ENCODE measurements around the gene PLEKHG4B.
"Not testable (repeated sequence)": the region's sequence is repeated elsewhere in the genome, so short reads cannot be mapped to it uniquely, and the experiment has no call there.

PLEKHG4B gene

DNA sequence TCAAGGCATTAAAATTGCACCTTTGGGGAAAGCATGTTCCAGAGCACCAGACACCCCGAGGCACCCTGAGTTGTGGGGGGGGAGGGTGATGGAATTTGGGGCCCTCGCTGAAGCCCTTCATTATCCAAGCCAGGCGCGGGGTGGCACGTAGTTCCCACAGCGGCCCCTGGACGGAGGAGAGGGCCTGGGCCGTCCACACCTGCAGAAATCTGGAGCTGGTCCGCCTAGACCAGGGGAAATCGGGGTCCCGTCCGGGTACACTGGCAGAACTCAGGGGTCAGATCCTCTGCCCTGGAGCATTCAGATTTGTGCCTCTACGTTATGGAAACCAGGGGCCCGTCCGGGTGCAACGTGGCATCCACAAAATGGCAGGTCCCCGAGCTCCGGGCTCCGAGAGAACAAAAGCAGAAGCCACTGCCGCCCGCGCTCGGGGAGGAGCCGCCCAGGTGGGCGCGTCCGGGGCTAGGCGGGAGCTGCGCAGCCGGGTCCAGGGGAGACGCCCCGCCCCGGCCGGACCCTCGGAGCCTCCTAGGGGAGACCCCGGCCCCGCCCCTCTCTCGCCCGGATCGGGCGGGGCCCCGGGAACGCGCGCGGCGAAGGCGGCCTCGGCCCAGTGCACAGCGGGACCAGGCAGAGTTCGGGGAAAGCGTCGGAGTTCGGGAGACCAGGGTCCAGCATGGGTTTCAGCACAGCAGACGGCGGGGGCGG lies at the start of gene PLEKHG4B:
Gene PLEKHG4B, plus strand, starts transcription at position 613 of the 708 bp plus-strand sequence. Its CDS starts 64 bp downstream, at position 677.
- DNase-seq (ENCODE audit: low read depth in 1 of 2, low spot score in 1 of 2) = no peak

- DNase-seq (ENCODE audit: low read depth in 1 of 2, low spot score in 1 of 2) = no peak
Observed at GRCh38 chr5:42250-42649, 49.7 kb upstream of the PLEKHG4B start.

GRCh38 chr5:48192-48591 lies 43.8 kb upstream of the PLEKHG4B start:
- no peak for DNase-seq (ENCODE audit: low read depth in 1 of 2, low spot score in 1 of 2)

- not testable (repeated sequence) for DNase-seq (ENCODE audit: low read depth in 1 of 2, low spot score in 1 of 2)
Observed at GRCh38 chr5:49530-49929, 42.4 kb upstream of the PLEKHG4B start.

GRCh38 chr5:49953-50544 lies 41.9 kb upstream of the PLEKHG4B start:
- DNase-seq (ENCODE audit: low read depth in 1 of 2, low spot score in 1 of 2) = no peak

DNA sequence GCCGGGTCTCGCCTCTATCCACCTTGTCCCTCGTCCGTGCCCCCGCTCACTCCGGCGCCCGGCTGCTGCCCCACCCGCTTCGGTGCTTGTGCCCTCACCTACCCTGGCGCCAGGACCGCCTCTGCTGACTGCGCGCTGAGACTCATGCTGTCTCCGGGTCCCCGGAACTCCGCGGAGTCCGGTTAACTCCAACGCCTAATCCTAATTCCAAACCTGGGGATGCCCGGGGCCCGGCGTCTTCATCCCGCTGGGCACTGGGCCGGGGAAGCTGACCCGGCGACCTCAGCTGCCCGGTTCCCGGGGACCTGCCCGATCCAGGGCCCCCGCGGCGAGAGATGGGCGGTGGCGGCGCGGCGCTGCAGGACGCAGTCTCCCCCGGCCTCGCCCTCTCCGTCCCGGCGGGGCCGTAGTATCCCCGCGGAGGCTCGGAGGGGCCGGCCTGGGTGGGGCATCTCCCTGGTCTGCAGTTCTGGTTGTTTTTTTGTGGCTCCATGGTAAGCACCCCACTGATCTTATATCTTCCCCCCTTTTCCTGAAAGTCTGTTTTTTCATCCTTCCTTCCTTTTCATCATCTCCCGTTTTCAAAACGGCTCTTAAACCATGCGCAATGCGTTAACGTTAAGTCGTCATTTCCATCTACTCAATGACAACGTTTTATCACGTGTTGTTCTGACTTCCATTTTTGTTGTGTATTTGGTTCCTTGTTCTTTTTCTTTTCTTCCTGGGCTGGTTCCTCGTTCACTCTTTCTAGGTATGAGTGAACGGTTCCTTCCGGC lies 41.1 kb upstream of the PLEKHG4B start:
- no peak for DNase-seq (ENCODE audit: low read depth in 1 of 2, low spot score in 1 of 2)

DNA sequence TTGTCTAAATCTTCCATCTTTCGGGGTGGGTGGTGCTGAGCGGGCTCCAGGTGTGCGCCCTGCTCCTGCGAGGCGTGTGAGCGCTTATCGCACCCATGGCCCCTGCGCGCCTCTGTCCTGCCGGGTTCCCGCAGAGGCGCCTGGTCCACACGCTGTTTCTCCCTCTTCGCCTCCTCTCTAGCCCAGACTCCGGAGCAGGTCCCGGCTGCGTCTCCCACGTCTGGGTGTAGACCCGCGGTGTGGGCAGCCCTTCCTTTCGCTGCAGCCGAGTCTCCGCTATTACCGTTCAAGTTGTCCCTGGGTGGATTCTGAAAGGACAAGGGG lies 40.5 kb upstream of the PLEKHG4B start:
- DNase-seq (ENCODE audit: low read depth in 1 of 2, low spot score in 1 of 2) = no peak

DNA sequence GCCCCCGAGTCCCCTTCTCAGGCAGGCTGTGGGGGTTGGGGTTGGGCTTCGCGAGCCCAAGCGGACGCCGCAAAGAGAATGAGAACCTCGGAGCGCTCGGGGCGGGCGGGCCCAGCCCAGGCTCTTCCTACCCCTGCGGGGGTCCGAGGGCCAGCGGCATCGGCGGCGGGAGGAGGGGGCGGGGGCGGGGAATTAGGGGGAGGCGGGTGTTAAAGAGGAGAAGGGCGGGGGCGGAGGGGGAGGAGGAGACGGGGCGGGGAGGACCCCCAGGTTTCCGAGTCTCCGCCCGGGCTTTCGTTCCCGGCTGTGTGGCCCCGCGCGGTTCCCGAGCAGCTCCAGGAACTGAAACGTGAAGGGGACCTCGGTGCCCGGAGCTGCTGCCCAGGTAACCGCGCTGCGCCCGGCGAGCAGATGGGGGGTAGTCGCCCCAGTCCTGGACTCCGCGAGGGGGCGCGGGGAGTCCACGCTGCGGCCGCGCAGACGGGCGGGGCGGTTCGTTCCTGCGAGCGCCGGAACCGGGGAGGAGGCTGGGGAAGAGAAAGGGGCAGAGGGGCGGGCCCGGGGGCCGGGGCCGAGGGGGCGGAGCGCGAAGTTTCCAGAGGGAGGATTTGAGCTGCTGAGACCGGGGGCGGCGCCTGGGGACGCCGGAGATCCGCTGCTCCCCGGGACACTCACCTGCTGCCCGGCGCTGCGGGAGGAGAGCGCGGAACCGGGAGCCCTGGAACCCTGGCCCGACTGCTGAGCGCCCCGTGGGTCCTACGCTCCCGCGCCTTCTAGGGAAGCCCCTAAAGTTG lies 38.4 kb upstream of the PLEKHG4B start:
- DNase-seq (ENCODE audit: low read depth in 1 of 2, low spot score in 1 of 2) = no peak

DNA sequence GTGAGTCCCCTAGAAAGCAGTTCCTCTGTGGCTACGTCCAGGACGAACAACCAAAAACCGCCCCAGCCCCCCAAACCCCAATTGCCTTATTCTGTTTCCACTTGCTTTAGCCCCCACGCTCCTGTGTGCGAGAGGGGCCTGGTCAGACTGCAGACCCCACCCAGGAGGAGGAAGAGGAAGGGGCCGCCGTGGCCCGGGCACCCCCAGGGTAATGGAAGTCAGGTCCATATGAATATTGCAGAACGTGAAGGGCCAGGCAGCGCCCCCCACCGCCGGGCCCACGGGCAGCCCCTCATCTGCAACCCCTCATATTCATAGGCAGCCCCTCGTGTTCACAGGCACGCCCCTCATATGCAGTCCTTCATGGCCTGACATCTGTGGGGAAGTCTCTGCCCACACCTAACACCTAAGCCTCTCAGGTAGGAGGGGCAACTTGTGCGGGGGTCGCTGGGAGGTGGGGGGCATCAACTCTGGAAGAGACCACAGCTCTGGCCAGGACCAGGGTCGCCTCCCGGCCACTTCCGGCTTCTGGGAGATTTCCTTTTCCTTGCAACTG lies 37.7 kb upstream of the PLEKHG4B start:
- no peak for DNase-seq (ENCODE audit: low read depth in 1 of 2, low spot score in 1 of 2)

DNA sequence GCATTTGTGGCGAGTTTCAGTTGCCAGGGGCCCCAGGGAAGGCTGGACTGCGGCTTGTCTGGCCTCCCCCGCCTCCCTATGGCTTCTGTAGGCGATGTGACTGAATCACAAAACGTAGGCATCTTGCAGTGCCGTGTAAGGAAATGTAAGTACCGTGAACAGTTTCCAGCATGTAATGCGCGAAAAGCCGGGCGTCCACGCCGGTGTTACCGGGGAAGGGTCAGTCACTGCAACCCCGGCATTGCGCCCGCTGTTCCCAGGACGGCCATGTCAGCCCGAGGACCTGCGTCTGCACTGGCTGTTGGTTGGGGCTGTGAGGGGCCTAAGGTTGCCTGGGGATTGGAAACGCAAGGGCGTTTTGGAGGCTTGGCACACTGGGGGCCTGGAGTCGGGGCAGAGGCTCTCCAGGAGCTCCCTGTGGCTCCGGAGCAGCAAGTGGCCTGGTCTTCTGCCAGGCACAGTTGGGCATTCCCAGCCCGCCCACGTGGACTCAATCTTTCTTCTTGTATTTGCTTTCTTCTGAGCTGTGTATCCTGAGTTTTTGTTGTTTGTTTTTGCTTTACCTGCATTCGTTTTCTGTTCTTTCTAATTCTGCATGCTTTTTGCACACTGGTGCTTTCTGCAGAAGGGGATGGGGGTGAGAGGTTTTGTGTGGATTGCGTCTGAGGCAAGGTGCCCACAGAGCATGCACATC lies 36.9 kb upstream of the PLEKHG4B start:
- no peak for DNase-seq (ENCODE audit: low read depth in 1 of 2, low spot score in 1 of 2)

- DNase-seq (ENCODE audit: low read depth in 1 of 2, low spot score in 1 of 2) = no peak
Observed at GRCh38 chr5:56561-57290, 35.2 kb upstream of the PLEKHG4B start.

DNA sequence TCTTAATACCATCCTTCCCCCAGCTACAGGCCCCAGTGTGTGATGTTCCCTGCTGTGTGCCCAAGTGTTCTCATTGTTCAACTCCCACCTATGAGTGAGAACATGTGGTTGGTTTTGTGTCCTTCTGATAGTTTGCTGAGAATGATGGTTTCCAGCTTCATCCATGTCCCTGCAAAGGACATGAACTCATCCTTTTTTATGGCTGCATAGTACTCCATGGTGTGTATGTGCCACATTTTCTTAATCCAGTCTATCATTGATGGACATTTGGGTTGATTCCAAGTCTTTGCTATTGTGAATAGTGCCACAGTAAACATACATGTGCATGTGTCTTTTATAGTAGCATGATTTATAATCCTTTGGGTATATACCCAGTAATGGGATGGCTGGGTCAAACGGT lies 31.7 kb upstream of the PLEKHG4B start:
- DNase-seq (ENCODE audit: low read depth in 1 of 2, low spot score in 1 of 2) = not testable (repeated sequence)

GRCh38 chr5:70440-70839 lies 21.5 kb upstream of the PLEKHG4B start:
- no peak for DNase-seq (ENCODE audit: low read depth in 1 of 2, low spot score in 1 of 2)

- DNase-seq (ENCODE audit: low read depth in 1 of 2, low spot score in 1 of 2) = not testable (repeated sequence)
Observed at GRCh38 chr5:72316-73180, 19.4 kb upstream of the PLEKHG4B start.

GRCh38 chr5:73181-73447 lies 18.9 kb upstream of the PLEKHG4B start:
- DNase-seq (ENCODE audit: low read depth in 1 of 2, low spot score in 1 of 2) = not testable (repeated sequence)

- DNase-seq (ENCODE audit: low read depth in 1 of 2, low spot score in 1 of 2) = no peak
Observed at GRCh38 chr5:73768-74502, 18.0 kb upstream of the PLEKHG4B start.

DNA sequence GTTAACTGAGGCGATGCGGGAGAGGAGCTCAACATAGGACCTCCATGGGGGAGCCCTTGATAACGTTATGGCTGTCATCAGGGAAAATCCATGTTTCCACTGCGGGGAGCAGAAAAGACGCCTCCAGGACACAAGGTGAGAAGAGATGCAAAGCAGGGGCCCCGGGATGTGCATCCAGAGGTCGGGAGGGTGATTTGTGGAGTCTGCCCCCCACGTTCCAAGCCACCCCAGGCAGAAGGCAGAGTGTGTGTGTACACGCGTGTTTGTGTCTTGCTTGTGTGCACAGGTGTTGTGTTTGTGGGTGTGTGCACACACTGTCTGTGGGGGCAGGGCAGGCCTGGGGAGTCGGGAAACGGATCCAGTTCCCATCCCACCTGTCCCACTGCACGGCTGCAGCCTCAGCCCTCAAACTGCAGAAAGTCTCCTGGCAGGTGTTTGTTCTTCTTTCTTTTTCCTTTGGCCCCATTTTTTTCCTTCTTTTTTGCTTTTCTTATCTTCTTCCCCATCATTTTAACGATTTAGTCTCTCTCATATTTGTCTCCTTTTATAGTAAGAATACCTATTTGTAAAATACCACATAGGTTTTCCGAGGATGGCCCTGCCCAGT lies 17.4 kb upstream of the PLEKHG4B start:
- no peak for DNase-seq (ENCODE audit: low read depth in 1 of 2, low spot score in 1 of 2)
